Measurements from ENCODE around the gene ARHGEF4.

The ARHGEF4 gene

GRCh38 chr2:130848526-130849210 is 12.0 kb downstream of the ARHGEF4 start:
- Mint-ChIP-seq H3K36me3 (ENCODE audit: low read depth) (no peaks in the 10 kb centered on the region), H3K27me3 (no peaks in the 10 kb centered on the region), H3K4me1 (ENCODE audit: low read depth) (no peaks in the 10 kb centered on the region), H3K4me3 (no peak overlapping the region), H3K9me3 (no peaks in the 10 kb centered on the region), H3K27ac (no peak overlapping the region)

- H3K4me1 Mint-ChIP-seq (ENCODE audit: low read depth), result no peaks in the 10 kb centered on the region
- no peaks in the 10 kb centered on the region for H3K27me3 Mint-ChIP-seq
- H3K9me3 Mint-ChIP-seq, result no peaks in the 10 kb centered on the region
- no peaks in the 10 kb centered on the region for H3K36me3 Mint-ChIP-seq (ENCODE audit: low read depth)
- no peak overlapping the region for H3K27ac Mint-ChIP-seq
- H3K4me3 Mint-ChIP-seq, result no peak overlapping the region
Measured at GRCh38 chr2:130849896-130850787, 13.4 kb downstream of the ARHGEF4 start.

DNA sequence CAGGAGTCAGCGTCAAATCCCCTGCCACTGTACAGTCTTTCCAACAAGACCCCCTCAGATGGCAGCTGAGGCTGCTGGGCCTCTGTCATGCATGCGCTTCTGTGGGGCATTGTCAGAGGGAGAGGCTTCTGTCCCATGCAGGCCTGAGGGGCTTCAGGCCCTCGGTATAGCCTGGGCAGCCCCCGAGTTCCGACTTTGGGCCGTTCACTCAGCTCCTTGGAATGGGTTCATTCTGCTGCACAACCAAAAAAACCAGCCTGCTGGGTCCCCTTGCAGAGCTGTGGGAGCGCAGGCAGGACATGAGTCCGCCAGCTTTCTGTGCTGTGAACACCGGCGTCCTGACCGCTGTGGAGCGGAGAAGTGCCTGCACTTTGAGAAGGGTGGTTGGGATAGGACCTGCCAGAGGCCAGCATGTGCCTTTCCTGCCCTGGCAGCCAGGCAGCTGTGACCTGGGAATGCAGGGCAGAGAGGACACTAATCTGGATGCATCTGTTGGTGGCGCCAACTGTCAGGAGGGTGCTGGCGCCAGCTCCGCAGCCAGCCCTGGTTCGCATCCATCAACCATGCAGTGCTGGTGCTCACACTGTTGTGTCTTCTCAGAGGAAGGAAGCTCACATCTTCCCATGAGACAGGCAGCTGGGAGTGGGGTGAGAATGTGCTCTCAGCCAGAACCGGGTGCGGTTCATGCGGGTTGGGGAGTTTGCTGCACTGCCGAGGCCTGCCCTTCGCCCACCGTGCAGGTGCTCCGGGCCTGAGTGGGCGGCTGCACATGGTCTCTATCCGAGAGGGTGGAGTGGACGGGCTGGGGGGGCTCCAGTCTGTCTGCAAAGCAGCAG is 14.3 kb downstream of the ARHGEF4 start:
- no peaks in the 10 kb centered on the region for H3K9me3 Mint-ChIP-seq
- no peaks in the 10 kb centered on the region for H3K36me3 Mint-ChIP-seq (ENCODE audit: low read depth)
- no peak overlapping the region for H3K27ac Mint-ChIP-seq
- peaks cover 1% of the 10 kb centered on the region for H3K27me3 Mint-ChIP-seq
- H3K4me3 Mint-ChIP-seq, result no peak overlapping the region
- H3K4me1 Mint-ChIP-seq (ENCODE audit: low read depth), result no peaks in the 10 kb centered on the region

GRCh38 chr2:130851624-130852382 is 15.1 kb downstream of the ARHGEF4 start:
- no peak overlapping the region for H3K4me3 Mint-ChIP-seq
- H3K4me1 Mint-ChIP-seq (ENCODE audit: low read depth), result no peaks in the 10 kb centered on the region
- H3K9me3 Mint-ChIP-seq, result no peaks in the 10 kb centered on the region
- no peak overlapping the region for H3K27ac Mint-ChIP-seq
- H3K36me3 Mint-ChIP-seq (ENCODE audit: low read depth), result no peaks in the 10 kb centered on the region
- H3K27me3 Mint-ChIP-seq, result peaks cover 4% of the 10 kb centered on the region

GRCh38 chr2:130852521-130853115 is 15.9 kb downstream of the ARHGEF4 start:
- H3K36me3 Mint-ChIP-seq (ENCODE audit: low read depth), result no peaks in the 10 kb centered on the region
- H3K4me3 Mint-ChIP-seq, result no peak overlapping the region
- H3K4me1 Mint-ChIP-seq (ENCODE audit: low read depth), result no peaks in the 10 kb centered on the region
- H3K9me3 Mint-ChIP-seq, result no peaks in the 10 kb centered on the region
- no peak overlapping the region for H3K27ac Mint-ChIP-seq
- peaks cover 4% of the 10 kb centered on the region for H3K27me3 Mint-ChIP-seq

DNA sequence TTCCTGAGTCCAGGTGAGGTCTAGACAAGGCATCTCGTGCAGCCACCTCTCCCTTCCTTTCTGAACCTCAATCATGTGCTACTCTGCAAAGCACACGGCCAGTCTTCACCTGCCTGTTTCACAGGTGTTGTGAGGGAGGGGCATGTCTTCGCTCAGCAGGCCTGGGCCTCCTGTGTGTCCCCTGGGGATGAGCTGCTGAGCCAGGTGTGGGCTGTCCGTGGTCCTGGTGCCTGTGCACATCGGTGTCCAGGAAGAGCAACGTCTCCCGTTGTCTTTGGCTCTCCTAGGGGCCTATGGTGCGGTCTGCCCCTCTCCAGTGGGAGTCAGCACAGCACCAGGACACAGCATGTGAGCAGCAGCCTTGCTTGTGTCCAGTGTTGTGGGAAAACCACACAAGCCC is 16.7 kb downstream of the ARHGEF4 start:
- H3K4me3 Mint-ChIP-seq, result no peak overlapping the region
- no peaks in the 10 kb centered on the region for H3K4me1 Mint-ChIP-seq (ENCODE audit: low read depth)
- no peaks in the 10 kb centered on the region for H3K36me3 Mint-ChIP-seq (ENCODE audit: low read depth)
- H3K9me3 Mint-ChIP-seq, result no peaks in the 10 kb centered on the region
- no peak overlapping the region for H3K27ac Mint-ChIP-seq
- peaks cover 4% of the 10 kb centered on the region for H3K27me3 Mint-ChIP-seq

DNA sequence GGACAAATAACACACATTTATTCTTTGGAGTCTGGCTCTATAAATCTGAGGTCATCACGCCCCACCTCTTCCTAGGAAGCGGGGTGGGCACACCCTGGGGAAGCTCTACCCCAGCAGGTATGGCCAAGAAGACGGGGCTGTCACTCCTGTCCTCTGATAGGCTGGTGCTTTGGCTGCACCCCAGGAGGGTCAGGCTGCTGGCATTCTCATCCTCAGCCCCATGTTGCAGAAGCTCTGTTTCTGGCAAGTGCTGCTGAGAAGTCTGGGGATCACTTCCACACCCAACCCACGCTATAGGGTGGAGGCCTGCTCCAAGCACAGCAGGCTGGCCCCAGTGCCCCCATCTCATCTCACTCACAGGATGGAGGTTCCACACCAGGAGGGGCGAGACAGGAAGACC is 17.6 kb downstream of the ARHGEF4 start:
- H3K27me3 Mint-ChIP-seq, result peaks cover 4% of the 10 kb centered on the region
- H3K4me1 Mint-ChIP-seq (ENCODE audit: low read depth), result no peaks in the 10 kb centered on the region
- H3K27ac Mint-ChIP-seq, result no peak overlapping the region
- no peaks in the 10 kb centered on the region for H3K9me3 Mint-ChIP-seq
- H3K36me3 Mint-ChIP-seq (ENCODE audit: low read depth), result no peaks in the 10 kb centered on the region
- no peak overlapping the region for H3K4me3 Mint-ChIP-seq

DNA sequence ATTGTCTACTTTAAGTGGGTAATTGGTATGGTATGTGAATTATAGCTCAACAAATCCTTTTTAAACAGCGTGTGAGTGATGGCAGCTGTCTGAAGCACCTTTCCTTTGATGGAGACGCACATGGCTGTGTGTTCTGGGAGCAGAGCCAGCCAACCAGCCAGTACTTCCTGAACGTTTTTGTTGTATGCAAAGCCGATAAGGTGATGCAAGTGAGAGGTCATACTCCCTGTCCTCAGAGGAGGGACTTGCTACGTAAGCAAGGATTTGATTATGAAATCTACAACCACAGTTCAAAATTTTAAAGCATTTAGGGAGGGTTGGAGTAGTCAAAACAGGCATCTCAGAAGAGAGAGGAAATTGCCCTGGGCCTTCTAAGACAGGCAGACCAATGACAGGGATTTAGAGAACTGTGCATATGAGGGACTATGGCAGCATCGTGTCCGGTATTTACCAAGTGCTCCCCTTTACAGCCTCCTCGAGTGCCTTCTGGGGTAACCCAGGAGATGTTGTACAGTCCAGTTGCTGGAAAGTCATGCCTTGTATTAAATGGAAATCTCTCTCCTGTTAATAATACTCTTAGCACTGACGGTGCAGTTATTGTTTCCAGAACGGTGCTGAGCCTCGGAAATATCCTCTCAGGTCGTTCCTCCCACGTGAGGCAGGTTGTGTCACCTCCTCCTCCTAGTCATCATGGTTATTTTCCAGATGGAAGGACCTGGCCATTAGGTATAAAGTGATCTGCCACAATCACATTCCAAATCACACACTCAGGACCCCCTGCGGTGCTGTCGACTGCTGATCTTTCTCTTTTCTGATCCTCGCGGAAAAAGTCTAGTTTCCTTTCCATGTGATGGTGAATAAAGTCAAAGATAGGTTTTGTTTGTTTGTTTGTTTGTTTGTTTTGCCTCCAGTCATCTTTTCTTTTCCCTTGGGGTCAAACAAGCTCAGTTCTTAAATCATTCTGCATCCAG is 28.4 kb downstream of the ARHGEF4 start:
- H3K4me1 Mint-ChIP-seq (ENCODE audit: low read depth), result no peaks in the 10 kb centered on the region
- no peak overlapping the region for H3K4me3 Mint-ChIP-seq
- H3K27ac Mint-ChIP-seq, result no peak overlapping the region

DNA sequence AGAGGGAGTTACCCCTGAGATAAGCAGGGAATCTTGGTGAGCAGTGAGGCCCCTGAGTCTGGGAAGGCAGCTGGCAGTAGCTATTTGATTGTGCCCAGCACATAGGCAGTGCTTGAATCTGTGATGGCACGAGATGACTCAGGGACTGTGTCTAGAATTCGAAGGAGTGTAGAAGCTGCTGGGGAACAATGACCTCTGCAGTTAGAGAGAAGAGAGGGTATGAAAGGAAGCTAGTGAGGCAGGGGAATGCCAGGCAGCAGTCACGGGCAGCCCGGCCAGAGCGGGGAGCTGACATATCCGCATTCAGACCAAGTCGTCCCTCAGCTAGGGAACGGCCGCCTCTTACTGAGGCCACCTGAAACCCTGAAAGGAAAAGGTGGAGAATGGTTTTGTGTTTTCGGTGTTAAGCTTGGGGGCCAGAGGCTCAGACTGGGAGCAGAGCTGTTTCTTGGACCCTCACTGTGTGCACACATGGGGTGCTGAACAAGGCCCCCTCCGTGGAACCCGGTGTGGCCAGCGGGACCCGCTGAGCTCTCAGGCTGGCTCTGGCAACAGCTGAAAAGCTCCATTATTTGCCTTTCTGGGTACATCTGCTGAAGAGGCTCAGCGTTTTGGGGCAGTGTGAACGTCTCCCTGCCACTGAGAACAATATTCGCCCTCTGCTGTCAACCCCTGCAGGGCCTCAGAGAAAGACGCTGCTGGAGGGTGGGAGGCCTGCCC is 32.9 kb downstream of the ARHGEF4 start:
- no peak overlapping the region for H3K27ac Mint-ChIP-seq

More for the DNA sequence above, 28.4 kb downstream of the ARHGEF4 start:
- no peaks in the 10 kb centered on the region for H3K36me3 Mint-ChIP-seq (ENCODE audit: low read depth)
- H3K27me3 Mint-ChIP-seq, result no peaks in the 10 kb centered on the region
- no peaks in the 10 kb centered on the region for H3K9me3 Mint-ChIP-seq

DNA sequence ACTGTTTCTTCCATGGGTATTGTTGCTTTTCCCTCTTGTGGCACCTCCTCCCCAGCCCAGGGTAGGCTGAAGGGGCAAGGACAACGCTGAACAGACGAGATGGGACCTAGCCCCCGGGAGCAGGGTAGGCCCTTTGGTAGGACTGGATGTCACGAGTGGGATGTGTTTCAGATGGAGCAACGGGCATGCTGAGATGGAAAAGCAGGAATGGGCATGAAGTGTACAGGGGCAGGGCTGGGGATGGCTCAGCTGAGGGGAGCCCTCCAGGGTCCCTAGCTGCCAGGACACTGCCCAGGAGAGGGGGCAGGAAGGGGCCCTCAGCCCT is 33.4 kb downstream of the ARHGEF4 start:
- no peak overlapping the region for H3K4me3 Mint-ChIP-seq
- peaks cover 5% of the 10 kb centered on the region for H3K27me3 Mint-ChIP-seq
- no peaks in the 10 kb centered on the region for H3K4me1 Mint-ChIP-seq (ENCODE audit: low read depth)
- H3K9me3 Mint-ChIP-seq, result no peaks in the 10 kb centered on the region
- no peak overlapping the region for H3K27ac Mint-ChIP-seq
- no peaks in the 10 kb centered on the region for H3K36me3 Mint-ChIP-seq (ENCODE audit: low read depth)

More for the DNA sequence above, 32.9 kb downstream of the ARHGEF4 start:
- no peaks in the 10 kb centered on the region for H3K36me3 Mint-ChIP-seq (ENCODE audit: low read depth)
- no peak overlapping the region for H3K4me3 Mint-ChIP-seq
- no peaks in the 10 kb centered on the region for H3K27me3 Mint-ChIP-seq
- no peaks in the 10 kb centered on the region for H3K4me1 Mint-ChIP-seq (ENCODE audit: low read depth)
- no peaks in the 10 kb centered on the region for H3K9me3 Mint-ChIP-seq

DNA sequence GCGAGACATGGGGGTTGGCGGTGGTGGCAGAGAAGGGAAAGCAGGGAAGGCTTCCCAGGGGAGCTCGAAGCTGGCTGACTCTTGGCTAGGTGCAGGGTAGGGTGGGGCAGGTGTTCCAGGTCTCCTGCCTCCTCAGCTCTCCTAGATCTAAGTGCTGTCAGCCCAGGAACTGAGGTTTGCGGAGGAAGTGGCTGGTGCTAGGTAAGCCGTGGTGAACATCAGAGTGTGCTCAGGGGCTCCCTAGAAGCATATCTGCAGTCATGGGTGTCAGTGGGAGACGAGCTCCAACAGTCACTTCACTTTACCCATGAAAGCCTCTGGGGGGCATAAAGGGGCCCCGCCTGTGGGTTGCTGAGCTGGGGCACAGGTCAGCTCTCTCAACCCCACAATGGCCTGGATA is 34.1 kb downstream of the ARHGEF4 start:
- Mint-ChIP-seq H3K27ac (no peak overlapping the region), H3K9me3 (no peaks in the 10 kb centered on the region), H3K4me3 (no peak overlapping the region), H3K27me3 (peaks cover 12% of the 10 kb centered on the region), H3K36me3 (ENCODE audit: low read depth) (no peaks in the 10 kb centered on the region), H3K4me1 (ENCODE audit: low read depth) (no peaks in the 10 kb centered on the region)

DNA sequence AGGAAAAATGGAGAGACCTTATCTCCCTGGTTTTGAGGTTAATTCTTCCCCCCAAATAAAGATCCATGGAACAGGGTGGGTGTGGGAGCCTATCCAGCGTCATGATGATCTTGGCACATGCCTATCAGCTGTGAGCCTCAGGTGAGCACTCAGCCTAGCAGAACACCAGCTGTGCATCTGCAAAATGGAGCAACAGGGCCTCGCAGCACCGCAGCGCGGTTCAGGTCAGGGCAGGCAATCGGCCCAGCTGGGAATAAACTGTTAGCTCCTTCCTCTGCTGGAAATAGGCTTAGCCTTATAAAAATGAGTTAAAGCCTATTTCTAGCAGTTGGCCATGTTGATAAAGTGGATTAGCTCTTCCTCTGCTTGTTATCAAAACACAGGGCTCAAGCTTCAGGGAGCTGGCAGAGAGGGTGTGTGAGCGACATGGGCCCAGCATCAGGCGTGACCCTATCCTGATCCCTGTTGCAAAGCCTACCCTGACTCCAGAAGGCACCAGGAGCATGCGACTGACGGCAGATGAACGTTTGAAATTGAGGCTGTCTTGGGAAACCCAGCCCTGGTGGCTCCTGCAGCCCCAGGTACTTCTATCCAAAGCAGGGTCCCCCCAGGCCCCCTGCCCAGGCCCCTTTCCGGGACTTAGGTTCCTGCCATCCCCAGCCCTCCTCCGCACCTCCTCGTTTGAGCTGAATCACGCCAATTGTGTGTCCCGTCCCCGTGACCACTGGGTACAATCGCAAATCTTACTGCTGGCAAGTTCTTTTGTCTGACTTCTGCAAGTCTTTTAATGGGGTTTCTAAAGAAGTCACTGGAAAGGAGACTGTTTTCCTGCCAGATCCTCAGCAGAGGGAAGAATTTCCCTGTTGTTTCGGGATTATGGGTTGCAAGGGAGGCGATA is 35.4 kb downstream of the ARHGEF4 start:
- Mint-ChIP-seq H3K36me3 (ENCODE audit: low read depth) (no peaks in the 10 kb centered on the region), H3K4me3 (no peak overlapping the region), H3K27me3 (peaks cover 14% of the 10 kb centered on the region), H3K4me1 (ENCODE audit: low read depth) (no peaks in the 10 kb centered on the region), H3K27ac (no peak overlapping the region), H3K9me3 (no peaks in the 10 kb centered on the region)
